OCI-LY1 (cell line): ENCODE results near the gene C10orf95.

Experiments
- H2AFZ ChIP-seq: fragments of 200-600 bp; sonication (generic), shearing (Covaris generic); 2 replicates; pipeline ENCODE4 v1.6.0; 2014; ENCODE audit warnings: antibody characterized with exemption, mild to moderate bottlenecking, low read length
- H3F3A ChIP-seq: fragments of 200-600 bp; sonication (generic), shearing (Covaris generic); 2 replicates; pipeline ENCODE4 v1.6.0; 2014; ENCODE audit warnings: mild to moderate bottlenecking, antibody characterized with exemption, low read length, moderate library complexity; ENCODE audit not compliant: insufficient read depth
- H3K27ac ChIP-seq: fragments of 200-600 bp; sonication (generic); 2 replicates; pipeline ENCODE4 v1.5.1; 2014; ENCODE audit warnings: low read length, mixed run types, mild to moderate bottlenecking, low read depth; ENCODE audit not compliant: poor library complexity, severe bottlenecking
- H3K27me3 ChIP-seq: fragments of 200-600 bp; sonication (generic); 2 replicates; pipeline ENCODE4 v1.6.0; 2014; ENCODE audit warnings: antibody characterized with exemption, mild to moderate bottlenecking, low read length, moderate library complexity; ENCODE audit not compliant: insufficient read depth
- H3K36me3 ChIP-seq: fragments of 200-600 bp; sonication (generic); 2 replicates; pipeline ENCODE4 v1.6.1; 2014; ENCODE audit warnings: mild to moderate bottlenecking, antibody characterized with exemption, low read length, moderate library complexity, mixed read lengths; ENCODE audit not compliant: insufficient read depth
- H3K4me1 ChIP-seq: fragments of 200-600 bp; sonication (generic); 2 replicates; pipeline ENCODE4 v1.5.1; 2014; ENCODE audit warnings: mild to moderate bottlenecking, low read length, moderate library complexity; ENCODE audit not compliant: insufficient read depth, severe bottlenecking
- H3K4me2 ChIP-seq: fragments of 200-600 bp; sonication (generic), shearing (Covaris generic); 2 replicates; pipeline ENCODE4 v1.6.1; 2014; ENCODE audit warnings: low read length
- H3K4me3 ChIP-seq: fragments of 200-600 bp; sonication (generic); 2 replicates; pipeline ENCODE4 v1.5.1; 2014; ENCODE audit warnings: low read length, low read depth, mild to moderate bottlenecking, mixed read lengths; ENCODE audit not compliant: poor library complexity, severe bottlenecking
- H3K79me2 ChIP-seq: fragments of 200-600 bp; shearing (Covaris generic); 2 replicates; pipeline ENCODE4 v1.6.1; 2016; ENCODE audit warnings: mixed run types, low read length, mixed read lengths; ENCODE audit not compliant: insufficient read depth
- H3K9ac ChIP-seq: fragments of 200-600 bp; sonication (generic), shearing (Covaris generic); 2 replicates; pipeline ENCODE4 v1.6.1; 2014; ENCODE audit warnings: mild to moderate bottlenecking, low read length, mixed read lengths
- H3K9me2 ChIP-seq: fragments of 200-600 bp; sonication (generic), shearing (Covaris generic); 2 replicates; pipeline ENCODE4 v1.6.1; 2014; ENCODE audit warnings: low read depth, mild to moderate bottlenecking, low read length, mixed read lengths
- H3K9me3 ChIP-seq: fragments of 200-600 bp; shearing (Covaris generic); 2 replicates; pipeline ENCODE4 v1.6.1; 2014; ENCODE audit warnings: low read length, mixed read lengths
- H4K20me1 ChIP-seq: fragments of 200-600 bp; sonication (generic), shearing (Covaris generic); 2 replicates; pipeline ENCODE4 v1.6.0; 2016; ENCODE audit warnings: mild to moderate bottlenecking, low read length; ENCODE audit not compliant: insufficient read depth
- EZH2 ChIP-seq: fragments of 200-600 bp; sonication (generic), shearing (Covaris generic); IDR thresholded peaks from 2 replicates; pipeline ENCODE4 v1.8.0; 2017; ENCODE audit warnings: borderline replicate concordance, mixed run types, mild to moderate bottlenecking, antibody characterized with exemption, low read length, moderate library complexity, mixed read lengths
- TF ChIP-seq, protein P1 (sequence below): fragments of 200-600 bp; sonication (generic), shearing (Covaris generic); IDR thresholded peaks from 2 replicates; pipeline ENCODE4 v1.5.1; 2017; ENCODE audit warnings: mild to moderate bottlenecking, antibody characterized with exemption, low read length, moderate library complexity, mixed read lengths

C10orf95 gene

DNA sequence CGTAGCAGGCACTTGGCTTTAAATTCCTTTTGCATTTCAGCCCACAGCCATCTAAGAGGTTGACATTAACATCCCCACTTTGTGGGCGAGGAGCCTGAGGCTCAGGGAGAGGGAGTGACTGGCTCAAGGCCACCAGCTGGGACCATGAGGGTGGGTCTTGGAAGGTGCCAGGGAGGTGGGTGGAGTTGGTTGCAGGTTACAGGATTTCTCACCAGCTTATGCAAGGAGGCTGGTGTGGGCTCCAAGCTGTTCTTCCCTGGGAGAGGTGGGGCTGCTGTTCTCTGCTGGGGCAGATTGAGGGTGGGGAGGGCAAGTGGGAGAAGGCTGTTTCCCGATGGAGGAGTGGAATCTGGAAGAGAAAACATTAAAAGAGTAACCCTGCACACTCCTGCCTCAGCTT is 14.1 kb upstream of the C10orf95 start:
- H2AFZ ChIP-seq: no peak overlapping the region
- H3K27ac ChIP-seq: no peak overlapping the region
- no peak overlapping the region for H3K4me3 ChIP-seq
- no peaks in the 10 kb centered on the region for H3K9me2 ChIP-seq
- H4K20me1 ChIP-seq: no peaks in the 10 kb centered on the region
- peaks cover 8% of the 10 kb centered on the region for H3K36me3 ChIP-seq
- no peaks in the 10 kb centered on the region for H3F3A ChIP-seq
- H3K4me1 ChIP-seq: peaks cover 30% of the 10 kb centered on the region
- H3K27me3 ChIP-seq: no peaks in the 10 kb centered on the region
- no peak overlapping the region for H3K9ac ChIP-seq
- no peak for TF ChIP-seq EZH2
- TF ChIP-seq, protein P1, sequence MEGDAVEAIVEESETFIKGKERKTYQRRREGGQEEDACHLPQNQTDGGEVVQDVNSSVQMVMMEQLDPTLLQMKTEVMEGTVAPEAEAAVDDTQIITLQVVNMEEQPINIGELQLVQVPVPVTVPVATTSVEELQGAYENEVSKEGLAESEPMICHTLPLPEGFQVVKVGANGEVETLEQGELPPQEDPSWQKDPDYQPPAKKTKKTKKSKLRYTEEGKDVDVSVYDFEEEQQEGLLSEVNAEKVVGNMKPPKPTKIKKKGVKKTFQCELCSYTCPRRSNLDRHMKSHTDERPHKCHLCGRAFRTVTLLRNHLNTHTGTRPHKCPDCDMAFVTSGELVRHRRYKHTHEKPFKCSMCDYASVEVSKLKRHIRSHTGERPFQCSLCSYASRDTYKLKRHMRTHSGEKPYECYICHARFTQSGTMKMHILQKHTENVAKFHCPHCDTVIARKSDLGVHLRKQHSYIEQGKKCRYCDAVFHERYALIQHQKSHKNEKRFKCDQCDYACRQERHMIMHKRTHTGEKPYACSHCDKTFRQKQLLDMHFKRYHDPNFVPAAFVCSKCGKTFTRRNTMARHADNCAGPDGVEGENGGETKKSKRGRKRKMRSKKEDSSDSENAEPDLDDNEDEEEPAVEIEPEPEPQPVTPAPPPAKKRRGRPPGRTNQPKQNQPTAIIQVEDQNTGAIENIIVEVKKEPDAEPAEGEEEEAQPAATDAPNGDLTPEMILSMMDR: no peak
- H3K9me3 ChIP-seq: no peaks in the 10 kb centered on the region
- H3K79me2 ChIP-seq: no peaks in the 10 kb centered on the region
- H3K4me2 ChIP-seq: no peak overlapping the region

DNA sequence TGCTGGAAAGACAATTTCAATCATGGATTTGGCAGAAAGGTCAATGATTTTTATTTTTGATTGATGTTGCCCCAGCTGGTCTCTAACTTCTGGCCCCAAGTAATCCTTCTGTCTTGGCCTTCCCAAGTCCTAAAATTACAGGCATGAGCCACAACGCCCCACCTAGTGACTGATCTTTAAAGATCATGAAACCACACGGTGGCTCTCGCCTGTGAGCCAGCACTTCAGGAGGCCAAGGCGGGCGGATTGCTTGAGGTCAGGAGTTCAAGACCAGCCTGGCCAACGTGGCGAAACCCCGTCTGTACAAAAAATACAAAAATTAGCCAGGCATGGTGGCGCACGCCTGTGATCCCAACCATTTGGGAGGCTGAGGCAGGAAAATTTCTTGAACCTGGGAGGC is 12.6 kb upstream of the C10orf95 start:
- TF ChIP-seq, protein P1: no peak
- TF ChIP-seq EZH2: no peak
- peak overlapping the region; percentile 75; the same call in 1 of the 2 replicates for H3K9ac ChIP-seq

DNA sequence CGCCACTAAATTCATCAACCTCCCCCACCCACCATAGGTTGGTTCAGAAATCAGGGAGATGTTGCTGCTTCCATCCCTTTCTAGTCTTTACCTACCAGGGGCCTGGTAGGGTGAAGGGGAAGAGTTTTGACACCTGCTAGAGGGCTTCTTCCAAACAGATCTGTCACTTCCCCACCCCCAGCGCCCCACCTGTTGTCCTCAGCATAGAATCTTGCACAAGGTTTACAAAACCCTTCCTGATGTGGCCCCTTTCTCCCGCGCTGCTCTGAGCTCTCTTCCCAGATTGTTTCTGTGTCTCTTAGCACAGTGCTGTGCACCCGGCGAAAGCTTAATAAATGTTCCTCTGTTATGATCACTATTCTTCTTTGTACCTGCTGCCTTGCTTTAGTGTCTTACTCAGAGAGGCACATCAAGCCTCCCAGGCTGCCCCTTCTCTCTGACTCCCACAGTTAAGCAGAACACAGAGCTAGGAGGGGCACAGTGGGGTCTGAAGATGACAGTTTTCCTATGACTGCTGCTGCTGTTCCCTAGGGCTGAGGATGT is 11.2 kb upstream of the C10orf95 start:
- Histone ChIP-seq H3K9me3 (no peaks in the 10 kb centered on the region), H2AFZ (no peak overlapping the region), H3K36me3 (no peaks in the 10 kb centered on the region; the same call in 1 of the 2 replicates), H3K79me2 (no peaks in the 10 kb centered on the region), H3K9me2 (no peaks in the 10 kb centered on the region), H3K27ac (peak overlapping the region; percentile 94), H3K27me3 (no peaks in the 10 kb centered on the region), H3K4me3 (peak overlapping the region; percentile 85), H3K4me2 (peak overlapping the region; percentile 94), H3K9ac (peak overlapping the region; percentile 93), H3K4me1 (peaks cover 31% of the 10 kb centered on the region), H3F3A (no peaks in the 10 kb centered on the region), H4K20me1 (no peaks in the 10 kb centered on the region)
- TF ChIP-seq EZH2: no peak
- TF ChIP-seq, protein P1: no peak

More for the DNA sequence above, 12.6 kb upstream of the C10orf95 start:
- H3K27ac ChIP-seq: peak overlapping the region; percentile 94
- H3K9me2 ChIP-seq: no peaks in the 10 kb centered on the region
- H3K9me3 ChIP-seq: no peaks in the 10 kb centered on the region
- H4K20me1 ChIP-seq: no peaks in the 10 kb centered on the region
- peak overlapping the region; percentile 94 for H3K4me2 ChIP-seq
- no peaks in the 10 kb centered on the region for H3K27me3 ChIP-seq
- peaks cover 31% of the 10 kb centered on the region for H3K4me1 ChIP-seq
- H3K79me2 ChIP-seq: no peaks in the 10 kb centered on the region
- peak overlapping the region; percentile 85 for H3K4me3 ChIP-seq
- H2AFZ ChIP-seq: no peak overlapping the region
- peaks cover 5% of the 10 kb centered on the region for H3K36me3 ChIP-seq
- H3F3A ChIP-seq: no peaks in the 10 kb centered on the region
